ENCODE measurements around the gene RDM1. TPM values are rescaled to one million over a fixed set of nuclear protein-coding genes. Genes with fewer than 3 reads are reported as not detected.

RDM1 gene
- polyA plus RNA-seq, 3 donors: not detected

- Mint-ChIP-seq H3K27me3 (ENCODE audit: low read depth in 3 of 3) (no peaks in the 10 kb centered on the region), H3K9me3 (no peaks in the 10 kb centered on the region), H3K4me3 (no peak overlapping the region), H3K4me1 (peaks cover 21% of the 10 kb centered on the region), H3K36me3 (no peaks in the 10 kb centered on the region), H3K27ac (no peak overlapping the region)
- H2AFZ ChIP-seq (ENCODE audit: insufficient read depth, low read depth, low read length, poor library complexity, severe bottlenecking): no peak overlapping the region
- intact Hi-C loops (cut with micrococcal nuclease): no loop called here
- H4K20me1 ChIP-seq (ENCODE audit: insufficient read depth, low read length): no peaks in the 10 kb centered on the region
- no peak overlapping the region for H3K4me2 ChIP-seq (replicated peaks; ENCODE audit: extremely low read depth, low read length, poor library complexity, severe bottlenecking)
- no peak overlapping the region for H3K9ac ChIP-seq (ENCODE audit: insufficient read depth, low read length, poor library complexity, severe bottlenecking)
- no peak for TF ChIP-seq CTCF (IDR thresholded peaks at IDR 0.05)
- H3K9me3 ChIP-seq (replicated peaks in 1 of 2; ENCODE audit: control insufficient read depth in 1 of 2, insufficient read depth in 1 of 2, low read length in 2 of 2): no peaks in the 10 kb centered on the region
- no peaks in the 10 kb centered on the region for H3K36me3 ChIP-seq (replicated peaks in 1 of 2; ENCODE audit: control insufficient read depth in 1 of 2, insufficient read depth in 2 of 2, low read length in 2 of 2)
- no peak overlapping the region for H3K4me3 ChIP-seq (replicated peaks in 1 of 3; ENCODE audit: low read depth in 2 of 3, low read length in 3 of 3)
- no peaks in the 10 kb centered on the region for H3K79me2 ChIP-seq (ENCODE audit: insufficient read depth, low read length)
- no peak overlapping the region for H3K27ac ChIP-seq (ENCODE audit: low read depth in 1 of 2, low read length in 2 of 2)
- DNase-seq: no peak
- H3K4me1 ChIP-seq (ENCODE audit: control insufficient read depth in 1 of 2, insufficient read depth in 2 of 2, low read length in 2 of 2): peaks cover 14 to 25% of the 10 kb centered on the region in 2 donors
- no peaks in the 10 kb centered on the region for H3K27me3 ChIP-seq (ENCODE audit: control insufficient read depth in 2 of 2, insufficient read depth in 2 of 2, low read length in 2 of 2)
Observed at GRCh38 chr17:35877345-35878029, 53.1 kb downstream of the RDM1 start.

- Mint-ChIP-seq H3K4me3 (no peak overlapping the region), H3K27ac (no peak overlapping the region), H3K36me3 (peaks cover 0 to 2% of the 10 kb centered on the region in 2 donors), H3K4me1 (peaks cover 22% of the 10 kb centered on the region), H3K27me3 (ENCODE audit: low read depth in 3 of 3) (no peaks in the 10 kb centered on the region), H3K9me3 (no peaks in the 10 kb centered on the region)
- TF ChIP-seq CTCF (IDR thresholded peaks at IDR 0.05): no peak
- no peaks in the 10 kb centered on the region for H3K79me2 ChIP-seq (ENCODE audit: insufficient read depth, low read length)
- intact Hi-C loops (cut with micrococcal nuclease): no loop called here
- no peaks in the 10 kb centered on the region for H4K20me1 ChIP-seq (ENCODE audit: insufficient read depth, low read length)
- H3K4me1 ChIP-seq (ENCODE audit: control insufficient read depth in 1 of 2, insufficient read depth in 2 of 2, low read length in 2 of 2): peaks cover 14 to 28% of the 10 kb centered on the region in 2 donors
- DNase-seq: no peak
- H3K9ac ChIP-seq (ENCODE audit: insufficient read depth, low read length, poor library complexity, severe bottlenecking): no peak overlapping the region
- no peak overlapping the region for H3K4me2 ChIP-seq (replicated peaks; ENCODE audit: extremely low read depth, low read length, poor library complexity, severe bottlenecking)
- no peaks in the 10 kb centered on the region for H3K27me3 ChIP-seq (ENCODE audit: control insufficient read depth in 2 of 2, insufficient read depth in 2 of 2, low read length in 2 of 2)
- no peak overlapping the region for H2AFZ ChIP-seq (ENCODE audit: insufficient read depth, low read depth, low read length, poor library complexity, severe bottlenecking)
- 97% methylated on average over 3 of the region's 3 CpGs for WGBS (ENCODE audit: insufficient coverage)
- H3K9me3 ChIP-seq (replicated peaks in 1 of 2; ENCODE audit: control insufficient read depth in 1 of 2, insufficient read depth in 1 of 2, low read length in 2 of 2): no peaks in the 10 kb centered on the region
- no peak overlapping the region for H3K4me3 ChIP-seq (replicated peaks in 1 of 3; ENCODE audit: low read depth in 2 of 3, low read length in 3 of 3)
- H3K27ac ChIP-seq (ENCODE audit: low read depth in 1 of 2, low read length in 2 of 2): no peak overlapping the region
- no peaks in the 10 kb centered on the region for H3K36me3 ChIP-seq (replicated peaks in 1 of 2; ENCODE audit: control insufficient read depth in 1 of 2, insufficient read depth in 2 of 2, low read length in 2 of 2)
Observed at GRCh38 chr17:35876534-35876933, 54.0 kb downstream of the RDM1 start.

All from CD14-positive monocyte (primary cell).